Heart left ventricle (tissue), 16 donors: ENCODE measurements around the gene FUT3. TPM values are rescaled to one million over a fixed set of nuclear protein-coding genes. Genes with fewer than 3 reads are reported as not detected.

ENCODE experiments used
- ATAC-seq, 4 donors: fragments of 200-7000 bp; cut with Tn5 transposase; one replicate each; pipeline ENCODE4 v1.9.1; 2020 to 2022; ENCODE audit warnings: moderate library complexity in 4 of 4, mild to moderate bottlenecking in 3 of 4, moderate number of reproducible peaks in 1 of 4
- DNase-seq, 5 donors: peaks; one replicate each; pipeline ENCODE4 v3.0.0-alpha.2; 2020
- H3K27ac ChIP-seq, 12 donors: fragments of 200-600 bp; sonication (generic) in 4 of 12; one replicate each; pipeline versions ENCODE4 v1.5.0 to v1.8.0; 2016 to 2022; ENCODE audit warnings: mild to moderate bottlenecking in 2 of 12
- H3K27me3 ChIP-seq, 9 donors: fragments of 200-600 bp; sonication (generic) in 2 of 9; one replicate each; pipeline versions ENCODE4 v1.5.1 to v1.8.0; 2016 to 2022; ENCODE audit warnings: mild to moderate bottlenecking in 3 of 9
- H3K36me3 ChIP-seq, 9 donors: fragments of 200-600 bp; sonication (generic) in 2 of 9; one replicate each; pipeline versions ENCODE4 v1.5.0 to v1.8.0; 2018 to 2022; ENCODE audit warnings: mild to moderate bottlenecking in 2 of 9
- H3K4me1 ChIP-seq, 12 donors: fragments of 200-600 bp; sonication (generic) in 4 of 12; one replicate each; pipeline versions ENCODE4 v1.5.0 to v1.8.0; 2016 to 2022; ENCODE audit warnings: mild to moderate bottlenecking in 3 of 12
- H3K4me3 ChIP-seq, 12 donors: fragments of 200-600 bp; sonication (generic) in 4 of 12; one replicate each; pipeline versions ENCODE4 v1.5.0 to v1.8.0; 2017 to 2022; ENCODE audit warnings: mild to moderate bottlenecking in 9 of 12, moderate library complexity in 4 of 12
- H3K9me3 ChIP-seq, 12 donors: fragments of 200-600 bp; sonication (generic) in 4 of 12; one replicate each; pipeline versions ENCODE4 v1.5.0 to v1.8.0; 2016 to 2022; ENCODE audit warnings: mild to moderate bottlenecking in 1 of 12
- CTCF ChIP-seq, 12 donors: fragments of 200-600 bp; sonication (generic) in 4 of 12; IDR thresholded peaks; one replicate each; pipeline versions ENCODE4 v1.5.0 to v1.8.0; 2018 to 2022; ENCODE audit warnings: antibody characterized with exemption in 12 of 12, mild to moderate bottlenecking in 5 of 12
- POLR2A ChIP-seq, 2 donors: fragments of 450-650 bp; IDR thresholded peaks; one replicate each; pipeline ENCODE4 v1.6.1; 2017; ENCODE audit warnings: antibody characterized with exemption in 2 of 2, mild to moderate bottlenecking in 2 of 2, moderate library complexity in 2 of 2
- WGBS, 4 donors: extraction: QIAGEN DNeasy Blood & Tissue Kit in 2 of 4; methylation state at CpG; one replicate each; pipeline versions ENCODE4 v1.1.5 to v1.1.7; 2013 to 2018; 5-methylcytosine and 5-hydroxymethylcytosine counted together
- intact Hi-C, 10 donors: fragments of 100-400 bp; cut with DNase I; formaldehyde crosslinking; loops; one replicate each; pipeline versions ENCODE4 v1.11.1 to v1.14.2; 2022
- polyA plus RNA-seq, 2 donors: library from polyadenylated mRNA; stranded (reverse); fragments of 200-250 nt; gene quantifications; one replicate each; pipeline ENCODE4 v1.2.3, GENCODE V29; 2013
- total RNA-seq, 9 donors: library from RNA; depleted of rRNA in 2 of 9; stranded (reverse); fragments of >200 nt in 2 of 9; fragmentation: NEBNext Ultra II Directional in 3 of 9; extraction: Animal tissue kit (Norgen Biotek cat#: 25700) in 3 of 9; gene quantifications; one replicate each; pipeline versions ENCODE4 v1.1.0 to v1.2.4, GENCODE V29; 2016 to 2023
- donor health status: ischemic (EF 13 %, LVEDD 7.1; RV severe dilation, severe dysfunction).
- donor health status: healthy with polysubstance abuse.
- donor health status: DM: no; HTN: yes; CAD: no.
- donor health status: DM: no; HTN: no; CAD: no.
- donor health status: ischemic (EF 25% LVEDD 6.9; RV normal size, moderate dysfunction).
- donor health status: ischemic (EF 25% LVEDD 5.7; RV mildly dilated, moderate dysfunction).
- donor health status: healthy.
- donor health status: DM: yes; HTN: yes; CAD: no.
- donor health status: ischemic (EF 35%, LVEDD 5.7; RV mildly dilated, moderate dysfunction).
- donor health status: nonischemic (EF 11% LVEDD 7.7; RV severe dilation, severe dysfunction).
- donor health status: DM: yes; HTN: yes; CAD: no.
- donor health status: PGD.
- donor health status: ischemic (EF 29% LVEDD 5.4; RV normal size, mild dysfunction).
- donor health status: nonischemic (EF 23%, LVEDD 6.1; RV moderate dilation, normal function).

FUT3 gene
- total and polyA plus RNA-seq, 11 donors: 0.07 TPM; not detected in 10

DNA sequence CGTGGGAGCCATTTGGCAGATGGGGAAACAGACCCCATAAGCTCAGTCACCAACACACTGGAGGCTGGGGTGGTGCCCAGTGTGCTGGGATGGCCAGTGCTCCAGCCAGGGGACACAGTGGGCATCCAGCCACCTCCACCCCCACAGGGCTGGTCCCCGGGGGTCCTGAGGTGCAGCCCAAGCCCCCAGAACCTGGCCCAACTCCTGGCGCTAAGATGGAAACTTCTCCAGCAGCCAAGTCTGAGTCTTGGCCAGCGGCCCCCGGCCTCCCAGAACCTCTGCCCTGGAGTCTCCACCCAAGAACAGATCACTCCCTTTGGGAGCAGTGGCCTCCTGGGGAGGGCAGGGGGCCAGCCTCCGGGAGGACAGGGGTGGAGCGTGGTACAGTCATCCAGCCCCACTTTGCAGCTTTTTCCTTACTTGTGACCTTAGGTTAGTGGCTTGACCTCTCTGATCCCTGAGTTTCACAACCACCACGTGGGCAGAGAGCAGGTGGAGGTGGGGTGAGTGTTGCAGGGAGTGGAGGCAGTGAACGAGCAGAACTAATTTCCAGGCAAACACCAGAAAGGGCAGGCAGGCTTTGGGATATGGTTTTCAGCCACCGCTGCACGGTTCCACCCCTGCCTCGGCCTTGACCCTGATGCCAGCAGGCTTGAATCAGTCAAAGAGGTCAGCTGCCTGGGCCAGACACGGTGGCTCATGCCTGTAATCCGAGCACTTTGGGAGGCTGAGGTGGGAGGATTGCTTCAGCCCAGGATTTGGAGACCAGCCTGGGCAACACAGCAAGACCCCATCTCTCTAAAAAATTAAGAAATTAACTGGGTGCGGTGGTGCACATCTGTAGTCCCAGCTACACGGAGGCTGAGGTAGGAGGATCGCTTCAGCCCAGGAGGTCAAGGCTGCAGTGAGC, 50.6 kb downstream of the FUT3 start:
- Histone ChIP-seq H3K4me3 (no peak overlapping the region), H3K4me1 (peaks cover 0 to 42% (median 11%) of the 10 kb centered on the region in 12 donors), H3K36me3 (no peaks in the 10 kb centered on the region), H3K27ac (peak overlapping the region in 1 of 12 donors; percentile 56), H3K9me3 (no peaks in the 10 kb centered on the region), H3K27me3 (peaks cover 7 to 51% (median 30%) of the 10 kb centered on the region in 9 donors)
- WGBS, 4 donors: 78 to 89% (median 81%) methylated on average over 12 to 17 of the region's 17 CpGs
- ATAC-seq: no peak
- DNase-seq: no peak
- intact Hi-C loops: loop anchor here (5.0 to 10.0 kb wide), 6 partner anchors 92 to 224 kb away; partner anchors contain the start of gene RANBP3 (in 2 of the 10)
- TF ChIP-seq CTCF (IDR thresholded peaks at IDR 0.05) (no peak), POLR2A (IDR thresholded peaks at IDR 0.05) (no peak)

DNA sequence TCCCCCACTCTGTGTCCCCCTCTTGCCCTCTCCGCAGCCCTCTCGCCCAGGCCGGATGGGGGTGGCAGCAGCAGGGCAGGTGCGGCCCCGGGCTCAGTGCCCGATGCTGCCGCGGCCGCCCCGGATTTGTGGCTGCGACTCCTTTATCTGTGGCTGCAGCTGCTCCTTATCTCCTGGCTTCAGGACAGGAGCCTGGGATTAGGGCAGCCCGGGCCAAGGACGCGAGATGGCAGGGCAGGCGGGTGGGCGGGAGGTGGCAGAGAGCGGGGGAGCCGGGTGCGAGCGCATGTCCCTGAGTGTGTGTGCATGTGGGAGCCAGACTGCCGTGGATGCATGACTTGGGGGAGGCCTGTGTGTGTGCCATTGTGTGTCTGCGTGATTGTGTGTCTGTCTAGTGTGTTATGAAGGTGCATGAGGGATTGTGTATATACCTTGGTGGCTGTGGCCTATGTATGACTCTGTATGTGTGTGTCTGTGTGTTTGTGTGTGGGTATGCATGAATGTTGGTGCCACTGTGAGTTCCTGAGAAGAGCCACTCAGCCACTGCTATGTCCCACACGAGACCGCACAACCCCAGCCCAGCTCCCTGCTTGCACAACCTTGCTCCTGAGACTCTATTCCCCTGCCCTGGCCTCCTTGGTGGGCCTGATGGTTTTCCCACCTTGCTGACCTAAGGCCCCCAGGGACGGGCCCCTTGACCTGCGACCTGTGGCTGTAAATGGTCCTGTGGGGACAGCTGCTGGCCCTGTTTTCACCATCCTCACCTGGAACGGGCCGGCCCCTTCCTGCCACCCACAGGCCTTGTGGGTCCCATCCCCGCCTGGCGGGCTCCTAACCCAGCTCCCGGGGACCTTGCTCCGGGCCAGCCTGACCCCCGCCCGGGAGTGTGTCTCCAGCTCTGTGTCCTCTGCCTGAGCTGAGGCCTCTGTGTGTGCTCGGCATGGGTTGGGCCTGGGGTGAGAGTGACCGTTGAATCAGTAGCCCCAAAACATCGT, 51.7 kb downstream of the FUT3 start:
- ATAC-seq (peak; percentile 23 to 77 (median 60)), DNase-seq (peak in 4 of 5 donors; percentile 61 to 76 (median 75))
- TF ChIP-seq POLR2A (IDR thresholded peaks at IDR 0.05) (no peak), CTCF (IDR thresholded peaks at IDR 0.05) (no peak)
- no peaks in the 10 kb centered on the region for H3K9me3 ChIP-seq
- peaks cover 6 to 47% (median 27%) of the 10 kb centered on the region in 9 donors for H3K27me3 ChIP-seq
- peak overlapping the region in 7 of 12 donors; percentile 22 to 76 (median 40) for H3K27ac ChIP-seq
- intact Hi-C loops: loop anchor here (5.0 to 10.0 kb wide), 7 partner anchors 93 to 225 kb away; partner anchors contain the start of genes RANBP3 (in 2 of the 10), HSD11B1L (in 1 of the 10) and MICOS13 (in 1 of the 10)
- no peak overlapping the region for H3K4me3 ChIP-seq
- WGBS, 4 donors: 37 to 44% (median 43%) methylated on average over 28 to 37 of the region's 37 CpGs
- H3K36me3 ChIP-seq: no peaks in the 10 kb centered on the region
- peaks cover 0 to 37% (median 10%) of the 10 kb centered on the region in 12 donors for H3K4me1 ChIP-seq

DNA sequence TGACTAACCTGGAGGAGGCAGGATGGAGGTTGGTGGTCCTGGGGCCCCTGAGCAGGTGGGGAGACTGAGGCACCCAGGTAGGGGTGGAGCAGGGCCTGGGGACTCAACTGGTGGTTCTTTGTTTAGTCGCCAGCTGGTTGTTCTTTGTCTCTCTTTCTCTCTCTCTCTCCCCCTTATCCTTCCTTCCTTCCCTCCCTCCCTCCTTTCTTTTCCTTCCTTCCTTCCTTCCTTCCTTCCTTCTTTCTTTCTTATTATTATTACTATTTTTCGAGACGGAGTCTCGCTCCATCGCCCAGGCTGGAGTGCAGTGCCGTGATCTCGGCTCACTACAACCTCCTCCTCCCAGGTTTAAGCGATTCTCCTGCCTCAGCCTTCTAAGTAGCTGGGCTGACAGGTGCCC, 53.0 kb downstream of the FUT3 start:
- no peaks in the 10 kb centered on the region for H3K36me3 ChIP-seq
- ATAC-seq (no peak), DNase-seq (no peak)
- peak overlapping the region in 1 of 12 donors; percentile 76 for H3K27ac ChIP-seq
- peaks cover 0 to 34% (median 16%) of the 10 kb centered on the region in 9 donors for H3K27me3 ChIP-seq
- TF ChIP-seq CTCF (IDR thresholded peaks at IDR 0.05) (no peak), POLR2A (IDR thresholded peaks at IDR 0.05) (no peak)
- WGBS, 4 donors: 68 to 91% (median 79%) methylated on average over 8 of the region's 8 CpGs
- H3K4me1 ChIP-seq: peaks cover 0 to 26% (median 1%) of the 10 kb centered on the region in 12 donors
- H3K9me3 ChIP-seq: no peaks in the 10 kb centered on the region
- intact Hi-C loops: loop anchor here in 1 of 10 donors (10.0 kb wide), 1 partner anchor 113 kb away; the partner anchor contains the start of genes HSD11B1L and MICOS13
- no peak overlapping the region for H3K4me3 ChIP-seq
